HG02798 (cell line): ENCODE results near the gene ATP2B1.

ENCODE experiments used
- ATAC-seq: cut with Tn5 transposase; IDR thresholded peaks from one replicate; pipeline ENCODE4 v1.9.1; 2021; ENCODE audit warnings: mild to moderate bottlenecking; ENCODE audit not compliant: unreplicated experiment, poor library complexity

ATP2B1 gene

DNA sequence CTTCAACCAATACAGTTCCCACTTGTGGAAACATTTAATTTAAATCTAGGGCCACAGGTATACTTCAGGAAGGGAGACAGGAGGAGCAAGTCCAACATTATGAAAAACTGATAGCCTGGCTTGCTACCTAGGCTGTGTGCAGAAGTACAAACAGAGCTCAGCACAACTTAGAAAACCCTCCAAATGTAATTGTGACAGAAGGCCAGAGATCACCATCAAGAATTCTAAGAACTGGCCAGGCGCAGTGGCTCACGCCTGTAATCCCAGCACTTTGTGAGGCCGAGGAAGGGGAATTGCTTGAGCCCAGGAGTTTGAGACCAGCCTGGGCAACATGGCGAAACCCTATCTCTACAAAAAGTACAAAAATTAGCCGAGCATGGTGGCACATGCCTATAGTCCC is 14.1 kb downstream of the ATP2B1 start:
- ATAC-seq, result no peak

DNA sequence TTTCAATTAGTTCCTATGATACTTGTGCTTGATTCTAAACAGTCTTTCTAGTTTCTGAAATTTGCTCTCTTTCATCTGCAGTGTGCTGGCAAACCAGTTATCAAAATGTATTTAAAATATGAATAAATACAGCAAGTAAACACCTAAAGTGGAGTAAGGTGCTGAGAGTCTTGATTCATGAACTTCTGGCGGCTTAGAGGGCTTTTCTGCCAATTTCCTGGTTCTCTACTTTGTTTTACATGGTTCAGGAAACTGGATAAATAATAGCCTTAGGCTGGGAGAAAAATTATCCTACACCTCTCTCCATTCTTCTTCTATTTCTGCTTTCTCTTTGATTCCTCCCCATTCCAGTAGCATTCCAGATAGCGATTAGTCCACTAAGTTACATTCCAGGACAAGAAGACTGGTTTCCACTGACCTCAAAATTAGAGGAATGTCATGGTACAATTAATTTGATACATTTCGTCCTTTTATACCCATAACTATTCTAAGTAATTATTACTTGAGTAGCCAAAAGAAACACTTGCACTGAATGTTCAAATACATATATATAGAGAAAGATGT is 14.9 kb downstream of the ATP2B1 start:
- ATAC-seq, result no peak

DNA sequence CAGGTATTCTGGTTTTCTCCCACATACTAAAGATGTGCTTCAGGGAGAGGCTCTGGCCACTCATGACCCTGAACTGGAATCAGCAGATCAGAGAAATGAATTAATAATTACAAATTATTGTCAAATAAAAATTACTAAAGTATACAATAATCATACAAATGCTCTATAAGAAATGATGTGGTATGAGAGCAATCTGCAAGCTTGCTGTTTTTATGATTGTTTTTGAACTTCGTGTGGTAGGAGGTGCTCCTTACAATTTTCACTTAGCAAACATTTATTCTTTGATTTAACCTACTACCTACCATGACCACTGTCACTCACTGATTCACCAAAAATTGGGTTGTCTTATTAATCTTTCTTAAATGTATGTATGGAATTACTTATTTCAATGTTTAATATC is 16.2 kb downstream of the ATP2B1 start:
- no peak for ATAC-seq

DNA sequence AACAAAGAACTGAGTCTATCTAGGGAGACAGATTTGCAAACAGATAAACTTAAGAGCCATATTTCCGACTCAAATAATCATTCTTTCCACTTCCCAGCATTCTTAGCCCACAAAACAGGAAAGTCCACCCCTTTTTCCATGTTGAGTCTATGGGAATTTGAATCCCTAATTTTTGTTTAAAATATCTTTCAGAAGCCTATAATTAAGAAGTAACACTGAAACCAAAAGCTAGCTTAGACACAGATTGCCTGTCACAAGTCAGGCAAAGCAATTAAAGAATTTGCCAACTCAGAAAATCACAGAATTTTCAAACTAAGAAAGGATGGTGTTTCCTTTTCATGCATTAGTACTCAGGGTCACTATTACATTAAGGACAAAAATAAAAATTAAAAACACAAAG is 17.0 kb downstream of the ATP2B1 start:
- no peak for ATAC-seq

DNA sequence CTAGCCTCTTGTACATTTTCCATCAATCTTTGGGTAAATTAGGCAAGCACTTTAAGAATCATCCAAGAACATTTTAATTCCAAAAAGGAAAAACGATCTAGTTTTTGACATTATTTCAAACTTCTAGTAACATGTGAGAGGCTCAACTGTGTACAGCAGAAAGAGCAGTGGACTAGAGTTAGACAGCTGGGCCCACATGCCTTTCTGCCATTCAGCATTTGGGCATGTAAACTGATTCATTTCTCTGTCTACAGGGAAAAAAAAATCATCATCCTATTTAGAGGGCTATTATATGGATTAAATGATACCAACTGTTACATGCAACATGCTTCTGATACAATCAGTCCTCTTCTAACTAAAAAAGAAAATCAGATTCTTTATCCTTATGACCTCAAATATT is 17.7 kb downstream of the ATP2B1 start:
- ATAC-seq, result no peak

DNA sequence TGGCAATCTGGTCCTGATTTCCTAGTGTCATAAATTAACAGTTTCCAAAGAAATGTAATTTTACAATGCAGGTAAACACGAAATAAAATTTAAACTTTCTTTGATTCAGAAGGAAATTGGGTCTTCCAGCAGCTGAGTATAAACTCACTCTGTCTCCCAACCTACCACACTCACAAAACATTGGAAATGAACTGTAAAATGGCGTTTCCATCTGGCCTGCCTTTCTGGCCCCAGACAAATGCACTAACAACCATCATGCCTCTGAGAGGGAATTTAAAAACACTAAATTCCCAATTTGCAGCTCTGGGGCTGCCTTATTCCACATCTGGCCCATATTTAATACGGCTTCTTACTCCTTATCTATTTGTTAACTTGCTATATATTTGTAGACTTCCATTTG is 19.3 kb downstream of the ATP2B1 start:
- no peak for ATAC-seq

DNA sequence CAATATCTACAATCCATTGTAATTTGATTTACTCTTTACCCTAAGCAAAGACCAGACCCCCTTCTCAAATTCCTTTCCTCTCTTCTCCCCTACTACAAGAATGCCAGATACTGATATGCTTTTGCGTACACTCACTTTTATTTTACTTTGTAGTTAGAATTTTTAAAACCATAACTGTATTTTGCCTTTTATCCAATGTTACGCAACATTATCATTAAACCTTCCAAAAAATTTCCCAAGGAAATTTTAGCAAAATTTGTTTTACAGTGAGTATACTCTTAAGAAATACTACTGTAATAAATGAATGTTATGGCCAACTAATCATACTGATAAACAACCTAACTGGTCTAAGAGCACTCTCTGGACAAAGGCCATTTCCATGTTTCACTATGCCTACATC is 22.3 kb downstream of the ATP2B1 start:
- no peak for ATAC-seq

DNA sequence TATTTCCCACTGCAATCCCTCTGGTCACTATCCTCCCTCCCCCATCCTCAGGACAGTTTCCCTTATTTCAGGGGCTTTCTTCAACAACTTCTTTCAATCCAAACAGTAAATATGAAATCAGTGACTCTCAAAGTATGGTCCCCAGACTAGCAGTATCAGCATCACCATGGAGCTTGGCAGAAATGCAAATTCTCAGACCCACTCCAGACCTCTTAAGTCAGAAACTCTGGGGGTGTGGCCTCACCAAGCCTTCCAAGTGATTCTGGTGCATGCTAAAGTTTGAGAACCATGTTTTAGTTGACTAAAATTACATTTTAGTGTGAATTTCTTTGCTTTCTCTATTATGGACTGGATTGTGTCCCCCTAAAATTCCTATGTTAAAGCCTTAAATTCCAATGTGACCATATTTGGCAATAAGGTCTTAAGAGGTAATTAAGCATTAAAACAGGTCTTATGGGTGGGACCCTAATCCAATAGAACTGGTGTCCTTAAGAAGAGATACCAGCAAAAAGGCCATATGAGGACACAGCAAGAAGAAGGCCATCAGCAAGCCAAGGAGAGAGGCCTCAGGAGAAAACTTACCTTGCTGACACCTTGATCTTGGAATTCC is 23.2 kb downstream of the ATP2B1 start:
- ATAC-seq, result no peak

DNA sequence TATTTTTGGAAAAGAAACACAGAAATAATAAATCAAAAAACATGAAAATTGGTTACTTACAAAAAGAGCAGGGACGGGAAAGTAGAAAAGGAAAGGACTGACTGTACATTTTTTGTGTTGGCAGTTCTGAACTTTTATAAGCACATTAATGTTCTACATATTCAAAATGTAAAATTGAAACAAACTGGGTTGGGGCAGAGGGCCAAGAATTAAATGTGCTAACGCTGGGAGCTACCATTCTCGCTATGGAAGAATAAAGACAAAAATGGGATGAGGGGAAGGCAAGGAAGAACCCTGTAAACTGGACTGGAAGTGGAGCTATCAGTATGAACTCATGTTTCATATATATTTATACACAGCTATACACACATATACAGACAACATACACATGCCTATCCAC is 24.5 kb downstream of the ATP2B1 start:
- ATAC-seq, result no peak

DNA sequence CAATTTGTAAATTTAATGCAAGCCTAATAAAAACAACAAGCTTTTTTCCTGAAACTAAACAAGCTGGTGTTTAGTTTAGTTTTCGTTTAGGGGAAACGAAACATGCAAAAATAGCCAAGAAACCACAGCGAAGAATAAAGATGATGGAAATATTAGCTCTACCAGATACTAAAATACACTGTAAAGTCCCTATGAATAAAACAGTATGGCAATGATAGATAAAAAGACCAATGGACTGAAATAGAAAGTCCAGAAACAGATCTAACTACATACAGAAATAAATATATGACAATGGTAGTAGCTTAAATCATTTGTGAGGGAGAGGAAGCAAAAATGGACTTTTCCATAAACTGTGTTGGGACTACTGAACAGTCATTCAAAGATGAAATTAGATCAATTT is 26.4 kb downstream of the ATP2B1 start:
- no peak for ATAC-seq

DNA sequence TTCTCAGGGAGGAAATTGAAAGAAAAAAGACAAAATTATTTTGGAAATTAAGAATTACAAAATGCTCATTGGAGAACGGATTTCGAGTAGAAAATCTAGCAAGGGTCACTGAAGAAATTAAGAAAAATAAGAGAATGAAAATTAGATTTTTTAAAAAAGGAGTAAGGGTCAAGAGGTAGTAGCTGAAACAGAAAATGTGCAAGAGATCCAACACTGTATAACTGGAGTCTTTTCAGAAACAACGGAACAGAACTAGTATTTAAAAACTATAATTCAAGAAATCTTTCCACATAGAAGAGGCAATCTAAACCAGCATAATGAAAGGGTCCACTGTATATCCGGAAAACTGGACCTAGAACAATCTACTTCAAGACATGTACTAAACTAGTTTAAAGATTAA is 28.2 kb downstream of the ATP2B1 start:
- ATAC-seq, result no peak

DNA sequence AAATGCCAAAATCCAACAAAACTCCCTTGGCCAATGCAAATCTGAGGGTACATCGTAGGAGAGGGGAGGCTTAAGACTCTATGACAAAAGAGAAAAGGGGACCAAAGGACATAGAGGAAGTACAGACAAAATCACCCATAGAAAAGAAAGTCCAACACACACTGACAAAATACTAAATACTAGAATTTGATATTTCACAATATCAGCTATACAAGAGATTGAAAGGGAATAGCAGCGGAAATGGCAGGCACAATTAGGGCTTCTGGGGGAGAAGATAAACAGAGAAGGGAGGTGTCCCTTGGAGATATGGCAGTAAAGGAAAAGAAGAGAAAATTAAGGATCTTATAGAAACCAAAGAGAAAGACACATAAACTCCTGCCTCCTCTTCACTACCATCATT is 29.0 kb downstream of the ATP2B1 start:
- ATAC-seq, result no peak

DNA sequence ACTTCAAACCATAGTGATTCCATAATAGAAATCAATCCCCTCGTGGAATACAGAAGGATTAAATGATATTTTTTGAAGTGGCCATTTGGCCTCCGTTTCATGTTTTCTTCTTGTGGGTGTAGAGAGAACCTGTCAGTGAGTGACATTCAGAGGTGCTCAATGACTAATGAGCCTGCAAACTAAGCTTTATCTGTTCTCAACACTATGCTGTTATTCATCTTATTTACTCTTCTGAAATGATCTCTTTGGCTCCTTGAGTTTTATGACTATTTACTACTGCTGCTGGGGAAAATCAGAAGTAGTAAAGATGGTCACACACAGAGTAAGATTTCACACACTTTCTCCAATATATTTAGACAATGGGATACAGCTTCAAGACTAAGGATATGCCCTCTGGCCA is 30.4 kb downstream of the ATP2B1 start:
- no peak for ATAC-seq

DNA sequence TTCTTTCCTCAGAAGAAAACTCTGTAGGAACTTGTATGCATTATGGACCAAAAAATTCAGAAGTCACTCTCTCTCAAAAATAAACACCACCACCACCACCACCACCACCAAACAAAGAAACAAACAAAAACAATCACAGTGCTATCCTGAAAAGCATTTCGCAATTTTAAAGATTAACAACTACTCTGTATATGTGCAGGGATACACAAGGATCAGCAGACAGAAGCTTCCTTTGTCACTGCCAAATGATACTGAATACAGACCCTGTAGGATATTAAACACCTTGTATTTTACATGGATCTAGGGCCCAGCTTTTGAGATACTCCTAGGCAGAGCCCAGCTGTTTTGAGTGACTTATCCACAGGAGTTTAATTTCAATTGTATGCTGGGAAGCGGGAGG is 31.7 kb downstream of the ATP2B1 start:
- ATAC-seq, result no peak

DNA sequence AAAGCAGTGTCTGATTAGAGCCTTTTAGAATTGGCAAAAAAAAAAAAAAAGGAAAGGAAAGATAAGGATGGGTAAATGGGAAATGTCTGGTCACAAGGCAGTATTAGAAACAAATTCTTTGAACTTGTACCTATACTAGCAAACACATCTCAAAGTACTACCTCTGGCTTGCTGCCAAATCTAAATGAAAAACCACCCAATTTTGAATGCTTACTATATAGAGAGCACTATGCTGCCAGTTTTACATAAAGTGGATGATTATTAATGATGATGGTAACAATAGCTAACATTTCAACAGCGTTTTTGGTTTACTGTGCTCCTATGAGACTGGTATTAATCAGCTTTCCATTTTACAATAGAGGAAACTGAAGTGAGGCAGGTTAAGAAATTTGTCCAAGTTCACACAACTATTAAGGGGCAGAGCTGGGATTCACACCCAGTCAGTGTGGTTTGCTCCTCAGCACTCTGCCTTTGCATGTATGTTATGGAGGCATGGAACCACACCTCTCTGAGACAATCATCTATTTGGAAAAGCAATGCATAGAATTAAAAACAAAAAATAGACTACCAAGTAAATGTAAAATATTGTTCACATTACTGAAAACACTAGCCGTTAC is 34.2 kb downstream of the ATP2B1 start:
- ATAC-seq, result no peak

DNA sequence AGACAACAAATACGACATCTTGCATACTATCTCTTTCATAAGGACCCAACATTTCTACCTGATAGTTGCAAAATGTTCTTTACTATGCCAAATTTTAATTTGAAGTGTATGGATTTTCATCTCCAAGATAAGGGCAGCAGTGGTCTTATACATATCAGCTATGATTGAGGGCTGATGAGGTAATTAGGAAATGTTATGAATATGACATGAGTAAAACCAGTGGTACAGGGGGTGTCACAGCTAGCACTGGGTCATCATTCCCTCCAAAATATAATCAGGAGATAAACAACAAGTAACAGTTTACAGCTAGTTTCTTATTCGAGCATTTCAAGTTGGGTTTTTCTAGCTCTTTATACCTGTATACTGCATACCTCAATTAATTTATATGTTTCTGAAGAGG is 35.0 kb downstream of the ATP2B1 start:
- ATAC-seq, result no peak

DNA sequence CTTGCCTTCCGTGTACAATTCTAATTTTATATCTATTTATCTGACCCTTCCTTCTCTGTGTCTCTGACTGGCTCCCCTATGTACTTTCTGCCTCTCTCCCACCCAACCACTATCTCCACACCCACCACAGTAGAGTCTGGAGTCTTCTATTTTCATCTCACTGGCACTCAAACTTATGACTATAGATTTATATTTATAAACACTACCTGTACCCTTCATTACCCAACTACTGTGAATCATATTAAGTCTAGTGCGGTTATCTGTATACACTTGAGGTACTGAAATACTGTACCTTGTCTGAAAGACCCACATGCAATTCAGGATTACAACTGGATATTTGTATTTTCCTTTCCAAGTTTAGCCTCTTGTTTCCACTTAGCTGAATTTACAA is 36.1 kb downstream of the ATP2B1 start:
- ATAC-seq, result no peak

DNA sequence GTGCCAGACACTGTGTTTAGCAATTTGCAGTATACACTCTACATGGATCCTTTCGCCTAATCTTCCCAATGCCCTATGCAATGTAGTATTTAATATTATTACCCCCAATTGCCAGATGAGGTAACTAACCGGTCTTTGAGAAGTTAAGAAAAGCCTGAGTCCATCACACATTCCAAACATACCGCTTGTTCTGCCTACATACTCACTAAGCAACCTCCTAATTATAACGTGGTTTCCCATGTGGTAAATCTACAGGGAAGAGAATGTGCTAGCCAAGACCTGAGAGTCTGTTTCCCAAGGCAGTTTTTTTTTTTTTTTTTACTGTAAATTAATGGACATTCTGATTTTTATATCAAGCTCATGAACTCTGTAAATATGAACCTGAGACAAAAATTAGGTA is 37.2 kb downstream of the ATP2B1 start:
- no peak for ATAC-seq

DNA sequence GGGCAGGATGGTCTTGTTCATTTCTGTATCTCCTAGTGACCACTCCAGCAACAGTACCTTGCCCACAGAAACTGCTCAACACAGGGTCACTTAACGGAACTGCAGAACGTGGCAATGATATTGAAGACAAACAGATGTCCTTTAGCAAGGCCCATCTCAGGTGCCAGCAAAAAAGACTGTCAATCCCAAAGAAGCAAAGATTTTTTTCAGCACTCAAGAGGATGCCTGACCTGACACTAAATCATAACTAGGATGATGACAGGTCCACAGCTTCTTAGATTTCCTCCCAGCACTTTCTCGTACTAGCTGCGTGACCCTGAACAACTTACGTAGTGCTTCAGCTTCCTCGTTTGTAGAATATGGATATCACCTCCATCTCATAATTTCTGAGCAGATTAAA is 39.4 kb downstream of the ATP2B1 start:
- no peak for ATAC-seq

DNA sequence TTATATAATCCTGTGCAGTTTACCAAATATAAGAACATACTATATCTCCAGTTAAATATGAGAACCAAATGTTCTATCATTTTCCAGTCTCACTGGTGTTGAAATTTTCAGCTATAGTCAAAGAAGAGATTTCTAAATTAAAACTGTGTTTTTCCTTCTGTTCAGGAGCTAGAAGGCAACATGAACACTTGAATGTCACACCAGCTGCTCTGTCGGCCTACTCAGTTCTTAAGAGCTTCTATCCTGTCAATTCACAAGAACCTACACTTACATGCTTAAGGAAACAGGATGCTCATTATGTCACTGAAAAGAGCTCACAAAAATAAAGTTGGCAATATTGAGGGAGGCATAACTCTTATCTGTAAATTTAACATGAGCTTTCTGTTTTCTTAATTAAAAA is 43.1 kb downstream of the ATP2B1 start:
- no peak for ATAC-seq

DNA sequence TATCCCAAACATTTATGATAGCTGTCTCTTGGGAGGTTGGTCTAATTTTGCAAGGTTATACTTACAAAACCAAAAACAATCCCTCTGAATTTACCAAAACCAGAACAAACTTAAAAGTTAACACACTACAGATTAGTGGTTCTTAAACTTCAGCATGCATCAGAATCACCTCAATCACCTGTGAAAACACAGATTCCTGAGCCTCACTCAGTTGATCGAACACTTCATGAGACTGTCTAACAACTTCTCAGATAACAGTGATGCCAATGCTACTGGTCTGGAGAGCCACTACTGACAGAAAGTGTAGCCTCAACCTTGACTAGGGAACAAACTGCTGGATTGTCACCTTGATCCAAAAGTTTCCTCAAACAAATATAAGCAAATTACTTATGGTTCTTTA is 44.2 kb downstream of the ATP2B1 start:
- no peak for ATAC-seq

DNA sequence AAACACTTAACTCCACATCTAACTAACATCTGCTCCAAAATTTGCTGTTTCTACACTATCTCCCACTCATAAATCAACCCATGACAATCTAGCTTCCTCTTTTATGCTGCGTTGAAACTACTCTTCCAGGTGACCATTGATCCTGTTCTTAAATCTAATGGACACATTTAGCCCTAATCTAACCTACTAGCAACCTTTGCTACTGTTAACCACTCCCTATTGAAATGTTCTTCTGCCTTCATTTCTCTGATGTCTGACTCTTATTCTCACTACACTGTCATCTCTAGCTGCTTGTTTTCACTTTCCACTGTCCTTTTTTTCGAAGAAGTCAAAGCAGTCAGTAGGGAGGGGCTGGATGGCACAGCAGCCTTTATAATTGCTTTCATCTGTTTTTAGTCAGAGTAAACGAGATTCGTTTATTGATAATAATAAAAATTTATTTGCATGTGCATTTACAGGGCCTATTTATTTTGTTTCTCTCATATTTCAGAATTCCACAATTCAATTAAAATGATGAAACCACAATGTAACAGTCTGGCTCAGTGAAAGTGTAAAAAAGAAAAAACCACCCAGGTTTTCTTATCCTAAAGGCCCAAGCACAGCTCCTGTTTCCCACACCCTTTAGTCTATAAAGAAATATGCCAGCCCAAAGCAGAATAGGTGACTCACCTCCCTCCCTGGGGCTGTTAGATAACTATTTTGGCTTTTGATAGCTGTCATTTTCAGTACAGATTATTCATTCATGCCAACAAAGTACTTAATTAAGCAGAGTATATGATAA is 44.9 kb downstream of the ATP2B1 start:
- peak; percentile 79 for ATAC-seq
